ENCODE results near the gene DMRT2. TPM values are rescaled to one million over a fixed set of nuclear protein-coding genes. Genes with fewer than 3 reads are reported as not detected.

Gene DMRT2
- total and polyA plus RNA-seq, 2 of the 8 experiments (the other 6 are each of a cell fraction or from before 2014, with no cell fraction given), result 0.29 to 0.93 TPM

DNA sequence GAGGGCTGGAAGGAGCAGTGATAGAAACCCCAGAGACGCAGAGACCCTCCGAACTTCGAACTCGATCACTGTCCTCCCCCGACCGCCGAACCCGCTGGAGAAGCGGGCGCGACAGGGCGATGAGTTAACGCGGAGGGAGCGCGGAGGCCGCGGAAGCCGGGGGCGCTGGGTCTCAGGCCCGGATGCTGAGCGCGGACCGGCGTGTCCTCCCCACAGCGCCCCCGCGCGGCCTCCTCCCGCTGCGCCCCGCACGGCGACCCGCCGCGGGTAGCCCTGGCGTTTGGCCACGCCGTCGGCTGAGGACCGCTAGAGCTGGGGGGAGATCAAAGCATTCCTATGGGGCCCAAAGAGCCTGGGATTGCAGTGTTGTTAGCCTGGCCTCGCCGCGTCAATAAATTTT is 7.7 kb upstream of the DMRT2 start:
- no peak for FAIRE-seq
- peak overlapping the region in 2 of 4 experiments; percentile 39 to 40; a peak in 2 of 8 replicates for H3K4me3 ChIP-seq (ENCODE audit: extremely low read depth in 1 of 4, insufficient read depth in 2 of 4, low read depth in 3 of 4, low read length in 4 of 4)
- H2BK20ac ChIP-seq (ENCODE audit: low read length), result no peak overlapping the region
- H3K18ac ChIP-seq (ENCODE audit: extremely low read depth, low read length), result no peak overlapping the region
- H3K4me2 ChIP-seq (ENCODE audit: insufficient read depth in 1 of 2, low read depth in 2 of 2, low read length in 2 of 2), result peak overlapping the region; percentile 26 to 53; a peak in 3 of 4 replicates
- no peak for TF ChIP-seq HDAC2 (IDR thresholded peaks at IDR 0.05; ENCODE audit: borderline replicate concordance in 1 of 2, low read depth in 2 of 2, low read length in 2 of 2)
- TF ChIP-seq, protein P1, sequence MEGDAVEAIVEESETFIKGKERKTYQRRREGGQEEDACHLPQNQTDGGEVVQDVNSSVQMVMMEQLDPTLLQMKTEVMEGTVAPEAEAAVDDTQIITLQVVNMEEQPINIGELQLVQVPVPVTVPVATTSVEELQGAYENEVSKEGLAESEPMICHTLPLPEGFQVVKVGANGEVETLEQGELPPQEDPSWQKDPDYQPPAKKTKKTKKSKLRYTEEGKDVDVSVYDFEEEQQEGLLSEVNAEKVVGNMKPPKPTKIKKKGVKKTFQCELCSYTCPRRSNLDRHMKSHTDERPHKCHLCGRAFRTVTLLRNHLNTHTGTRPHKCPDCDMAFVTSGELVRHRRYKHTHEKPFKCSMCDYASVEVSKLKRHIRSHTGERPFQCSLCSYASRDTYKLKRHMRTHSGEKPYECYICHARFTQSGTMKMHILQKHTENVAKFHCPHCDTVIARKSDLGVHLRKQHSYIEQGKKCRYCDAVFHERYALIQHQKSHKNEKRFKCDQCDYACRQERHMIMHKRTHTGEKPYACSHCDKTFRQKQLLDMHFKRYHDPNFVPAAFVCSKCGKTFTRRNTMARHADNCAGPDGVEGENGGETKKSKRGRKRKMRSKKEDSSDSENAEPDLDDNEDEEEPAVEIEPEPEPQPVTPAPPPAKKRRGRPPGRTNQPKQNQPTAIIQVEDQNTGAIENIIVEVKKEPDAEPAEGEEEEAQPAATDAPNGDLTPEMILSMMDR (IDR thresholded peaks at IDR 0.05; ENCODE audit: control extremely low read depth in 1 of 3, insufficient read depth in 1 of 3, low read depth in 1 of 3, low read length in 3 of 3), result peak; percentile 32 to 43 (median 43)
- no peaks in the 10 kb centered on the region for H3K79me1 ChIP-seq (ENCODE audit: low read depth, low read length)
- H3K27me3 ChIP-seq (replicated peaks in 1 of 4; ENCODE audit: control insufficient read depth in 3 of 4, extremely low read depth in 1 of 4, insufficient read depth in 3 of 4, low read length in 3 of 4), result peaks cover 0 to 29% (median 10%) of the 10 kb centered on the region in 4 experiments; a peak in 4 of 7 replicates
- H3K56ac ChIP-seq (replicated peaks; ENCODE audit: insufficient read length, low read depth, low read length), result no peak overlapping the region
- H3K9ac ChIP-seq (replicated peaks in 1 of 4; ENCODE audit: extremely low read depth in 1 of 4, low read depth in 3 of 4, low read length in 3 of 4), result peak overlapping the region in 1 of 4 experiments; percentile 17; a peak in 1 of 7 replicates
- POLR2A ChIA-PET (ENCODE audit: partially characterized antibody), result no interaction called here
- H3K4me1 ChIP-seq (replicated peaks in 1 of 4; ENCODE audit: control insufficient read depth in 3 of 4, insufficient read depth in 4 of 4, low read length in 3 of 4), result no peaks in the 10 kb centered on the region; a peak in 1 of 7 replicates
- CTCF ChIA-PET (ENCODE audit: partially characterized antibody), result interaction anchor here (0.7 kb wide), 1 partner anchor 53 kb away, joined by 3 read pairs; no protein-coding TSS in a partner anchor
- no peak overlapping the region for H4K91ac ChIP-seq (replicated peaks; ENCODE audit: insufficient read length, low read length)
- no peak overlapping the region for H3K27ac ChIP-seq (ENCODE audit: low read depth, low read length)
- peak in 1 of 2 experiments; percentile 90 for DNase-seq (ENCODE audit: low read depth in 1 of 2, low spot score in 2 of 2)
- no peak overlapping the region for H2BK120ac ChIP-seq (replicated peaks; ENCODE audit: low read depth, low read length)
- no peak overlapping the region for H2AFZ ChIP-seq (ENCODE audit: low read length)
- no peak overlapping the region for H2BK12ac ChIP-seq (ENCODE audit: low read depth, low read length)
- no peaks in the 10 kb centered on the region for H3K79me2 ChIP-seq (ENCODE audit: control insufficient read depth in 1 of 2, insufficient read depth in 2 of 2, low read length in 2 of 2)
- H3K36me3 ChIP-seq (ENCODE audit: control insufficient read depth in 2 of 4, insufficient read depth in 4 of 4, low read length in 3 of 4), result no peaks in the 10 kb centered on the region; a peak in 1 of 8 replicates
- 52% methylated on average over 18 of the region's 45 CpGs; no CpG with 5 or more reads in 1 of the 2 experiments for WGBS, 2 experiments (ENCODE audit: extremely low coverage in 1 of 2, insufficient coverage in 1 of 2, insufficient read length in 1 of 2, insufficient replicate concordance in 2 of 2, low coverage in 1 of 2, low lambda C conversion rate in 2 of 2, missing lambda C conversion rate in 1 of 2)
- no peak overlapping the region for H3K23ac ChIP-seq (ENCODE audit: insufficient read length)
- no peaks in the 10 kb centered on the region for H3K23me2 ChIP-seq (ENCODE audit: low read depth, low read length)
- no peak overlapping the region for H4K5ac ChIP-seq (ENCODE audit: insufficient read length, low read depth, low read length)
- no peak overlapping the region for H3K14ac ChIP-seq (ENCODE audit: insufficient read length)
- no peak overlapping the region; the same call in 1 of the 2 replicates for H4K8ac ChIP-seq (ENCODE audit: extremely low read depth, insufficient read depth, low read length)
- H4K20me1 ChIP-seq (replicated peaks in 1 of 2; ENCODE audit: control insufficient read depth in 1 of 2, insufficient read depth in 2 of 2, low read length in 2 of 2), result peaks cover 0 to 2% of the 10 kb centered on the region in 2 experiments
- no peak overlapping the region for H2BK5ac ChIP-seq (ENCODE audit: low read depth, low read length)
- H2AK5ac ChIP-seq (ENCODE audit: low read depth, low read length), result no peak overlapping the region
- no peak overlapping the region for H2BK15ac ChIP-seq (ENCODE audit: low read length)
- H3K9me3 ChIP-seq (ENCODE audit: insufficient read depth in 2 of 2, low read depth in 1 of 2, low read length in 1 of 2), result peaks cover 6 to 77% of the 10 kb centered on the region in 2 experiments; a peak in 3 of 4 replicates
- no peak overlapping the region for H3K4ac ChIP-seq (replicated peaks; ENCODE audit: insufficient read length, low read depth, low read length)

Data from H1 (cell line).